Heart right ventricle (tissue), 16 donors: ENCODE measurements around the gene TECPR2. TPM values are rescaled to one million over a fixed set of nuclear protein-coding genes. Genes with fewer than 3 reads are reported as not detected.

ENCODE experiments used
- ATAC-seq, 8 donors: fragments of 200-7000 bp; cut with Tn5 transposase; one replicate each; pipeline ENCODE4 v1.9.1; 2020; ENCODE audit warnings: mild to moderate bottlenecking in 8 of 8, moderate library complexity in 8 of 8, moderate number of reproducible peaks in 1 of 8
- DNase-seq, 2 donors: peaks; one replicate each; pipeline ENCODE4 v3.0.0-alpha.2; 2020
- H3K27ac ChIP-seq, 10 donors: fragments of 200-600 bp; sonication (generic) in 2 of 10; one replicate each; pipeline versions ENCODE4 v1.5.0 to v1.8.0; 2020 to 2022; ENCODE audit warnings: mild to moderate bottlenecking in 3 of 10
- H3K27me3 ChIP-seq, 7 donors: fragments of 200-600 bp; one replicate each; pipeline ENCODE4 v1.8.0; 2021 to 2022; ENCODE audit warnings: mild to moderate bottlenecking in 2 of 7
- H3K36me3 ChIP-seq, 9 donors: fragments of 200-600 bp; sonication (generic) in 1 of 9; one replicate each; pipeline versions ENCODE4 v1.5.0 to v1.8.0; 2020 to 2022; ENCODE audit warnings: mild to moderate bottlenecking in 2 of 9
- H3K4me1 ChIP-seq, 9 donors: fragments of 200-600 bp; sonication (generic) in 1 of 9; one replicate each; pipeline versions ENCODE4 v1.5.0 to v1.8.0; 2020 to 2022; ENCODE audit warnings: mild to moderate bottlenecking in 4 of 9
- H3K4me3 ChIP-seq, 10 donors: fragments of 200-600 bp; sonication (generic) in 2 of 10; one replicate each; pipeline versions ENCODE4 v1.5.0 to v1.8.0; 2020 to 2022; ENCODE audit warnings: mild to moderate bottlenecking in 7 of 10, moderate library complexity in 2 of 10
- H3K9me3 ChIP-seq, 11 donors: fragments of 200-600 bp in 10 of 11; sonication (generic) in 2 of 11; one replicate each; pipeline versions ENCODE4 v1.5.0 to v1.8.0; 2013 to 2022; ENCODE audit warnings: mild to moderate bottlenecking in 2 of 11, control low read depth in 1 of 11, moderate library complexity in 1 of 11
- WGBS, 2 donors: extraction: QIAGEN DNeasy Blood & Tissue Kit; methylation state at CpG; one replicate each; pipeline ENCODE4 v1.1.7; 2013; ENCODE audit warnings: inconsistent platforms in 1 of 2; 5-methylcytosine and 5-hydroxymethylcytosine counted together
- intact Hi-C, 10 donors: fragments of 100-400 bp; cut with DNase I; formaldehyde crosslinking; loops; one replicate each; pipeline versions ENCODE4 v1.11.1 to v1.14.2; 2022
- polyA plus RNA-seq, 2 donors: library from polyadenylated mRNA; stranded (reverse); fragments of 200-250 nt; gene quantifications; one replicate each; pipeline ENCODE4 v1.2.3, GENCODE V29; 2013
- total RNA-seq, 10 donors: library from RNA; stranded (reverse); fragmentation: NEBNext Ultra II Directional in 3 of 10; extraction: Animal tissue kit (Norgen Biotek cat#: 25700) in 3 of 10; gene quantifications; one replicate each; pipeline versions ENCODE4 v1.2.1 to v1.2.4, GENCODE V29; 2021 to 2023
- TF ChIP-seq, protein P1 (sequence below), 9 donors: fragments of 200-600 bp; sonication (generic) in 2 of 9; IDR thresholded peaks; one replicate each; pipeline versions ENCODE4 v1.5.0 to v1.8.0; 2021 to 2022; ENCODE audit warnings: antibody characterized with exemption in 9 of 9, mild to moderate bottlenecking in 5 of 9, moderate library complexity in 1 of 9
- donor health status: Arrhythmogenic right ventricular cardiomyopathy.
- donor health status: ischemic (EF 13 %, LVEDD 7.1; RV severe dilation, severe dysfunction).
- donor health status: healthy with polysubstance abuse.
- donor health status: DM: no; HTN: yes; CAD: no.
- donor health status: DM: no; HTN: no; CAD: no.
- donor health status: ischemic (EF 25% LVEDD 6.9; RV normal size, moderate dysfunction).
- donor health status: ischemic (EF 25% LVEDD 5.7; RV mildly dilated, moderate dysfunction).
- donor health status: healthy.
- donor health status: DM: yes; HTN: yes; CAD: no.
- donor health status: Ischemic cardiomyopathy.
- donor health status: ischemic (EF 35%, LVEDD 5.7; RV mildly dilated, moderate dysfunction).
- donor health status: nonischemic (EF 11% LVEDD 7.7; RV severe dilation, severe dysfunction).
- donor health status: DM: yes; HTN: yes; CAD: no.
- donor health status: PGD.
- donor health status: ischemic (EF 29% LVEDD 5.4; RV normal size, mild dysfunction).
- donor health status: nonischemic (EF 23%, LVEDD 6.1; RV moderate dilation, normal function).

Gene TECPR2
- total and polyA plus RNA-seq, 12 donors: 6.8 to 34.2 (median 24.8) TPM

- TF ChIP-seq, protein P1, sequence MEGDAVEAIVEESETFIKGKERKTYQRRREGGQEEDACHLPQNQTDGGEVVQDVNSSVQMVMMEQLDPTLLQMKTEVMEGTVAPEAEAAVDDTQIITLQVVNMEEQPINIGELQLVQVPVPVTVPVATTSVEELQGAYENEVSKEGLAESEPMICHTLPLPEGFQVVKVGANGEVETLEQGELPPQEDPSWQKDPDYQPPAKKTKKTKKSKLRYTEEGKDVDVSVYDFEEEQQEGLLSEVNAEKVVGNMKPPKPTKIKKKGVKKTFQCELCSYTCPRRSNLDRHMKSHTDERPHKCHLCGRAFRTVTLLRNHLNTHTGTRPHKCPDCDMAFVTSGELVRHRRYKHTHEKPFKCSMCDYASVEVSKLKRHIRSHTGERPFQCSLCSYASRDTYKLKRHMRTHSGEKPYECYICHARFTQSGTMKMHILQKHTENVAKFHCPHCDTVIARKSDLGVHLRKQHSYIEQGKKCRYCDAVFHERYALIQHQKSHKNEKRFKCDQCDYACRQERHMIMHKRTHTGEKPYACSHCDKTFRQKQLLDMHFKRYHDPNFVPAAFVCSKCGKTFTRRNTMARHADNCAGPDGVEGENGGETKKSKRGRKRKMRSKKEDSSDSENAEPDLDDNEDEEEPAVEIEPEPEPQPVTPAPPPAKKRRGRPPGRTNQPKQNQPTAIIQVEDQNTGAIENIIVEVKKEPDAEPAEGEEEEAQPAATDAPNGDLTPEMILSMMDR (IDR thresholded peaks at IDR 0.05): no peak
- no peaks in the 10 kb centered on the region for H3K27me3 ChIP-seq
- 88 to 89% methylated on average over 5 of the region's 5 CpGs for WGBS, 2 donors
- H3K27ac ChIP-seq: no peak overlapping the region
- ATAC-seq (no peak), DNase-seq (no peak)
- H3K9me3 ChIP-seq: no peaks in the 10 kb centered on the region
- H3K4me3 ChIP-seq: no peak overlapping the region
- intact Hi-C loops: no loop called here
- peaks cover 0 to 100% (median 56%) of the 10 kb centered on the region in 9 donors for H3K36me3 ChIP-seq
- H3K4me1 ChIP-seq: no peaks in the 10 kb centered on the region
These were observed 20.5 kb upstream of the TECPR2 start for GRCh38 chr14:102342238-102342637.

GRCh38 chr14:102344084-102344483, 18.7 kb upstream of the TECPR2 start:
- Histone ChIP-seq H3K4me1 (no peaks in the 10 kb centered on the region), H3K4me3 (no peak overlapping the region), H3K27me3 (no peaks in the 10 kb centered on the region), H3K36me3 (peaks cover 0 to 100% (median 63%) of the 10 kb centered on the region in 9 donors), H3K27ac (no peak overlapping the region), H3K9me3 (no peaks in the 10 kb centered on the region)
- intact Hi-C loops: no loop called here
- TF ChIP-seq, protein P1 (IDR thresholded peaks at IDR 0.05): no peak
- ATAC-seq (no peak), DNase-seq (no peak)
- WGBS, 2 donors: 91 to 92% methylated on average over 7 of the region's 7 CpGs

- no peak for ATAC-seq
- H3K9me3 ChIP-seq: no peaks in the 10 kb centered on the region
- no peak overlapping the region for H3K27ac ChIP-seq
- no peak overlapping the region for H3K4me3 ChIP-seq
- no peak for DNase-seq
- H3K27me3 ChIP-seq: no peaks in the 10 kb centered on the region
- 86 to 90% methylated on average over 5 of the region's 5 CpGs for WGBS, 2 donors
- TF ChIP-seq, protein P1 (IDR thresholded peaks at IDR 0.05): no peak
- H3K36me3 ChIP-seq: peaks cover 0 to 100% (median 63%) of the 10 kb centered on the region in 9 donors
- intact Hi-C loops: no loop called here
- H3K4me1 ChIP-seq: no peaks in the 10 kb centered on the region
These were observed 18.3 kb upstream of the TECPR2 start for GRCh38 chr14:102344485-102344884.

GRCh38 chr14:102345232-102345631, 17.5 kb upstream of the TECPR2 start:
- TF ChIP-seq, protein P1 (IDR thresholded peaks at IDR 0.05): no peak
- ATAC-seq (no peak), DNase-seq (no peak)
- Histone ChIP-seq H3K4me3 (no peak overlapping the region), H3K9me3 (no peaks in the 10 kb centered on the region), H3K36me3 (peaks cover 0 to 100% (median 65%) of the 10 kb centered on the region in 9 donors), H3K4me1 (peaks cover 0 to 3% (median 0%) of the 10 kb centered on the region in 9 donors), H3K27me3 (no peaks in the 10 kb centered on the region), H3K27ac (no peak overlapping the region)
- intact Hi-C loops: no loop called here
- WGBS, 2 donors: 86 to 90% methylated on average over 3 of the region's 3 CpGs
